ENCODE data around the gene TFE3. TPM values are rescaled to one million over a fixed set of nuclear protein-coding genes. Genes with fewer than 3 reads are reported as not detected.

TFE3 gene
- 10 to 100 TPM; 23.2 to 26.6 TPM for total RNA-seq
- long read RNA-seq, partial matches to known transcripts = 3 of 10 reads
- long read RNA-seq, other reads (novel, unspliced or antisense) = 6 of 10 reads

- intact Hi-C loops (cut with DNase I, micrococcal nuclease) = no loop called here
- peak; percentile 87 for ATAC-seq
- DNase-seq = peak; percentile 97 to 98
These were observed at the start of gene TFE3 for GRCh38 chrX:49043220-49043986. TSS of gene TFE3 (minus strand) at chrX:49043357. CDS start at chrX:49043226, 131 bp downstream.

- ATAC-seq (no peak), DNase-seq (no peak)
- intact Hi-C loops (cut with DNase I, micrococcal nuclease) = no loop called here
These were observed 46.4 kb upstream of the TFE3 start for GRCh38 chrX:49089553-49089952.

GRCh38 chrX:49082271-49082871, 39.2 kb upstream of the TFE3 start:
- no peak for DNase-seq
- intact Hi-C loops (cut with DNase I, micrococcal nuclease) = no loop called here
- no peak for ATAC-seq

GRCh38 chrX:49079489-49080428, 36.6 kb upstream of the TFE3 start, which contains the start of gene WDR45:
TSS of gene WDR45 (minus strand) at chrX:49079887. CDS start at chrX:49078095, 1,792 bp downstream.
- ATAC-seq = peak; percentile 93
- intact Hi-C loops (cut with DNase I, micrococcal nuclease) = no loop called here
- peak; percentile 75 to 77 for DNase-seq

GRCh38 chrX:49077941-49078340, 34.8 kb upstream of the TFE3 start:
- intact Hi-C loops (cut with DNase I, micrococcal nuclease) = no loop called here

GRCh38 chrX:49075347-49075746, 32.2 kb upstream of the TFE3 start:
- DNase-seq = no peak
- intact Hi-C loops (cut with DNase I, micrococcal nuclease) = no loop called here
- ATAC-seq = no peak

More at GRCh38 chrX:49077941-49078340, 34.8 kb upstream of the TFE3 start:
- ATAC-seq (no peak), DNase-seq (no peak)

- ATAC-seq (peak; percentile 91), DNase-seq (peak; percentile 91 to 92)
- intact Hi-C loops (cut with DNase I, micrococcal nuclease) = no loop called here
These were observed 30.7 kb upstream of the TFE3 start, which contains the start of gene PRAF2 for GRCh38 chrX:49073601-49074575. TSS of gene PRAF2 (minus strand) at chrX:49074002. CDS start at chrX:49073987, 15 bp downstream.

GRCh38 chrX:49072712-49073095, 29.5 kb upstream of the TFE3 start:
- ATAC-seq (no peak), DNase-seq (no peak)
- intact Hi-C loops (cut with DNase I, micrococcal nuclease) = no loop called here

- DNase-seq (peak; percentile 55 to 82), ATAC-seq (peak; percentile 54)
- intact Hi-C loops (cut with DNase I, micrococcal nuclease) = no loop called here
These were observed 28.9 kb upstream of the TFE3 start for GRCh38 chrX:49071877-49072711.

GRCh38 chrX:49070988-49071387, 27.8 kb upstream of the TFE3 start:
- intact Hi-C loops (cut with DNase I, micrococcal nuclease) = no loop called here
- ATAC-seq (no peak), DNase-seq (no peak)

GRCh38 chrX:49069038-49069437, 25.9 kb upstream of the TFE3 start:
- DNase-seq (no peak), ATAC-seq (no peak)
- intact Hi-C loops (cut with DNase I, micrococcal nuclease) = no loop called here

GRCh38 chrX:49067285-49068120, 24.3 kb upstream of the TFE3 start:
- ATAC-seq (no peak), DNase-seq (no peak)
- intact Hi-C loops (cut with DNase I, micrococcal nuclease) = no loop called here

- DNase-seq = no peak
- intact Hi-C loops (cut with DNase I, micrococcal nuclease) = no loop called here
- no peak for ATAC-seq
These were observed 23.5 kb upstream of the TFE3 start for GRCh38 chrX:49066690-49067089.

- intact Hi-C loops (cut with DNase I, micrococcal nuclease) = no loop called here
- DNase-seq (no peak), ATAC-seq (no peak)
These were observed 23.1 kb upstream of the TFE3 start for GRCh38 chrX:49066278-49066677.

- no peak for DNase-seq
- no peak for ATAC-seq
- intact Hi-C loops (cut with DNase I, micrococcal nuclease) = no loop called here
These were observed 21.6 kb upstream of the TFE3 start for GRCh38 chrX:49064735-49065134.

- DNase-seq (no peak), ATAC-seq (no peak)
- intact Hi-C loops (cut with DNase I, micrococcal nuclease) = no loop called here
These were observed 21.1 kb upstream of the TFE3 start for GRCh38 chrX:49064303-49064702.
